NB4 (cell line): ENCODE measurements around the gene UNC5A.

Source experiments
- DNase-seq: peaks from one replicate; pipeline ENCODE4 v3.0.0; 2010; ENCODE audit warnings: low read depth
- H3K4me3 ChIP-seq: one replicate; pipeline ENCODE4 v1.5.1; 2011; ENCODE audit warnings: mild to moderate bottlenecking, low read depth, low read length, moderate library complexity
- CTCF ChIP-seq: IDR thresholded peaks from one replicate; pipeline ENCODE4 v1.5.1; 2012; ENCODE audit warnings: low read depth, low read length
- MAX ChIP-seq: IDR thresholded peaks from 2 replicates; pipeline ENCODE4 v1.6.1; 2011; ENCODE audit warnings: low read depth, low read length
- MYC ChIP-seq: IDR thresholded peaks from 2 replicates; pipeline ENCODE4 v1.6.1; 2011; ENCODE audit warnings: low read depth, low read length
- POLR2A ChIP-seq: IDR thresholded peaks from 2 replicates; pipeline ENCODE4 v1.6.1; 2011; ENCODE audit warnings: mild to moderate bottlenecking; ENCODE audit not compliant: insufficient read length; ENCODE audit errors: extremely low read depth

UNC5A gene

GRCh38 chr5:176810081-176810597, at the start of gene UNC5A:
Gene UNC5A (plus strand): TSS chr5:176810559. CDS start chr5:176810751, 192 bp downstream.
- TF ChIP-seq CTCF (no peak), MAX (no peak), POLR2A (no peak), MYC (no peak)
- no peak within 1 kb of the TSS for H3K4me3 ChIP-seq
- peak; percentile 40 for DNase-seq

GRCh38 chr5:176761755-176762154, 48.6 kb upstream of the UNC5A start:
- DNase-seq, result no peak
- no peak overlapping the region for H3K4me3 ChIP-seq
- TF ChIP-seq POLR2A (no peak), MYC (no peak), MAX (no peak), CTCF (no peak)

GRCh38 chr5:176762489-176762888, 47.9 kb upstream of the UNC5A start:
- TF ChIP-seq POLR2A, result no peak
- no peak for TF ChIP-seq MAX
- no peak for TF ChIP-seq MYC
- TF ChIP-seq CTCF, result no peak
- no peak for DNase-seq
- no peak overlapping the region for H3K4me3 ChIP-seq

GRCh38 chr5:176765687-176766086, 44.7 kb upstream of the UNC5A start:
- no peak for DNase-seq
- H3K4me3 ChIP-seq, result no peak overlapping the region
- TF ChIP-seq CTCF (no peak), MYC (no peak), MAX (no peak), POLR2A (no peak)

- no peak overlapping the region for H3K4me3 ChIP-seq
- DNase-seq, result no peak
- TF ChIP-seq POLR2A, result no peak
- no peak for TF ChIP-seq MAX
- no peak for TF ChIP-seq MYC
- no peak for TF ChIP-seq CTCF
Observed at GRCh38 chr5:176768174-176768970, 42.0 kb upstream of the UNC5A start.
